CD4-positive, CD25-positive, alpha-beta regulatory T cell (primary cell): ENCODE data around the gene CDC25A. TPM values are rescaled to one million over a fixed set of nuclear protein-coding genes. Genes with fewer than 3 reads are reported as not detected.

Experiments
- ATAC-seq, 2 donors: fragments of 150-1000 bp; cut with Tn5 transposase; one replicate each; pipeline ENCODE4 v1.10.0; 2021; ENCODE audit warnings: low read depth in 2 of 2, moderate number of reproducible peaks in 2 of 2, moderate library complexity in 1 of 2
- DNase-seq, 3 donors: peaks; one replicate each; pipeline versions ENCODE4 v3.0.0 to v3.0.0-alpha.2; 2012 to 2022; ENCODE audit warnings: mixed read lengths in 1 of 3
- H3K27ac ChIP-seq: one replicate; pipeline ENCODE4 v1.7.0; 2013; ENCODE audit warnings: mild to moderate bottlenecking, low read length; ENCODE audit not compliant: insufficient read depth, poor library complexity, severe bottlenecking
- H3K27me3 ChIP-seq: one replicate; pipeline ENCODE4 v1.7.0; 2013; ENCODE audit warnings: low read length; ENCODE audit not compliant: control insufficient read depth, insufficient read depth
- H3K36me3 ChIP-seq: one replicate; pipeline ENCODE4 v1.7.0; 2013; ENCODE audit warnings: mild to moderate bottlenecking, low read length, moderate library complexity; ENCODE audit not compliant: control insufficient read depth, insufficient read depth
- H3K4me1 ChIP-seq: 2 replicates; pipeline ENCODE4 v1.7.0; 2013; ENCODE audit warnings: mild to moderate bottlenecking, low read length; ENCODE audit not compliant: insufficient read depth, control insufficient read depth, poor library complexity, severe bottlenecking
- H3K4me3 ChIP-seq: one replicate; pipeline ENCODE4 v1.7.0; 2013; ENCODE audit warnings: low read depth, mild to moderate bottlenecking, low read length, moderate library complexity
- H3K9me3 ChIP-seq, 2 experiments: 1 replicate in 1 of 2; 2 replicates in 1 of 2; pipeline ENCODE4 v1.7.0; 2013; ENCODE audit warnings: low read length in 2 of 2, mild to moderate bottlenecking in 1 of 2, moderate library complexity in 1 of 2; ENCODE audit not compliant: control insufficient read depth in 2 of 2
- H3K27ac Mint-ChIP-seq, 3 donors: one replicate each; pipeline ENCODE4 v1.8.0; 2020 to 2022; ENCODE audit warnings: mild to moderate bottlenecking in 3 of 3, mixed read lengths in 3 of 3, moderate library complexity in 2 of 3
- H3K27me3 Mint-ChIP-seq: one replicate; pipeline ENCODE4 v1.8.0; 2022; ENCODE audit warnings: mild to moderate bottlenecking, mixed read lengths
- H3K36me3 Mint-ChIP-seq: one replicate; pipeline ENCODE4 v1.8.0; 2020; ENCODE audit warnings: mixed read lengths
- H3K4me1 Mint-ChIP-seq, 4 donors: one replicate each; pipeline ENCODE4 v1.8.0; 2020 to 2022; ENCODE audit warnings: mixed read lengths in 4 of 4, mild to moderate bottlenecking in 1 of 4
- H3K4me3 Mint-ChIP-seq, 4 donors: one replicate each; pipeline ENCODE4 v1.8.0; 2020 to 2022; ENCODE audit warnings: mild to moderate bottlenecking in 4 of 4, mixed read lengths in 4 of 4, moderate library complexity in 3 of 4
- H3K9me3 Mint-ChIP-seq, 7 donors: one replicate each; pipeline ENCODE4 v1.8.0; 2020 to 2022; ENCODE audit warnings: mixed read lengths in 7 of 7, mild to moderate bottlenecking in 3 of 7, moderate library complexity in 2 of 7
- polyA plus RNA-seq, 4 donors: library from polyadenylated mRNA; unstranded; fragments of 300-500 nt; fragmentation: Illumina TruSeq; gene quantifications; one replicate each; pipeline ENCODE4 v1.2.3, GENCODE V29; 2021
- total RNA-seq: library from RNA; stranded (reverse); gene quantifications from one replicate; pipeline ENCODE4 v1.2.3, GENCODE V29; 2022

Gene CDC25A
- total and polyA plus RNA-seq, 5 donors from 2014 or later, result 0.06 to 0.78 (median 0.42) TPM; not detected in 1

- Mint-ChIP-seq H3K4me3 (no peak overlapping the region), H3K4me1 (no peaks in the 10 kb centered on the region), H3K27me3 (peaks cover 12% of the 10 kb centered on the region), H3K27ac (no peak overlapping the region), H3K9me3 (no peaks in the 10 kb centered on the region), H3K36me3 (no peaks in the 10 kb centered on the region)
- Histone ChIP-seq H3K4me3 (no peak overlapping the region), H3K27me3 (no peaks in the 10 kb centered on the region), H3K27ac (no peak overlapping the region), H3K36me3 (no peaks in the 10 kb centered on the region), H3K9me3 (no peaks in the 10 kb centered on the region), H3K4me1 (no peaks in the 10 kb centered on the region)
- ATAC-seq (no peak), DNase-seq (no peak)
These were observed 62.2 kb downstream of the CDC25A start for GRCh38 chr3:48125886-48126622.

DNA sequence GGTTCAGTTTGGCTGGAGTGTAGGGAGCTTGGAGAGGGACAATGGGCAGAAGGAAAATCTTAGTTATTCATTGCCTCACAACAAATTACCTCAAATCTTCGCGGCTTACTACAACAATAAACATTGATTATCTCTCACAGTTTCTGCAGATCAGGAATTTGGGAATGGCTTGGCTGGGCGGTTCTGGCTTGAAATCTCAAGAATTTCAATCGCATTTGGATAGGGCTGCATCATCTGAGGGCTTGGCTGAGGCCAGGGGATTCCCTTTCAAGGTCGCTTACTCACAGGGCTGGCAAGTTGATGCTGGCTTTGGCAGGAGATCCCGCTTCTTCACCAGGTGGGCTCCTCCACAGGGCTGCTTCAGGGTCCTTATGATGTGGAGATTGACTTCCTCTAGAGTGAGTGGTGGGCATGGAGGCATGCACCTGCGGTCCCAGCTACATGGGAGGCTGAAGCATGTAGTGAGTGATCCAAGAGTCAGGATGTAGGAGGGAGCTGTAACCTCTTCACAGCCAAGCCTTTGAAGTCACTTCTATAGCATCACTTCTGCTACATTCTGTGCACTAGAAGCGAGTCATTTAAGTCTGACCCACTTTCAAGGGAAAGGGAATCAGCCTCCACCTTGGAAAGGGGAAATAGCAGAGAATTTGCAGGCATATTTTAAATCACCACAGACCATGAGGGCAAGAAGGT, 63.1 kb downstream of the CDC25A start:
- no peak overlapping the region for H3K27ac ChIP-seq
- H3K9me3 Mint-ChIP-seq, result no peaks in the 10 kb centered on the region
- no peak for DNase-seq
- no peaks in the 10 kb centered on the region for H3K36me3 ChIP-seq
- H3K4me3 Mint-ChIP-seq, result no peak overlapping the region
- H3K27ac Mint-ChIP-seq, result no peak overlapping the region
- H3K4me1 Mint-ChIP-seq, result no peaks in the 10 kb centered on the region
- no peaks in the 10 kb centered on the region for H3K27me3 ChIP-seq
- H3K9me3 ChIP-seq, result no peaks in the 10 kb centered on the region
- H3K4me3 ChIP-seq, result no peak overlapping the region
- peaks cover 12% of the 10 kb centered on the region for H3K27me3 Mint-ChIP-seq
- no peaks in the 10 kb centered on the region for H3K4me1 ChIP-seq
- no peaks in the 10 kb centered on the region for H3K36me3 Mint-ChIP-seq
- no peak for ATAC-seq

DNA sequence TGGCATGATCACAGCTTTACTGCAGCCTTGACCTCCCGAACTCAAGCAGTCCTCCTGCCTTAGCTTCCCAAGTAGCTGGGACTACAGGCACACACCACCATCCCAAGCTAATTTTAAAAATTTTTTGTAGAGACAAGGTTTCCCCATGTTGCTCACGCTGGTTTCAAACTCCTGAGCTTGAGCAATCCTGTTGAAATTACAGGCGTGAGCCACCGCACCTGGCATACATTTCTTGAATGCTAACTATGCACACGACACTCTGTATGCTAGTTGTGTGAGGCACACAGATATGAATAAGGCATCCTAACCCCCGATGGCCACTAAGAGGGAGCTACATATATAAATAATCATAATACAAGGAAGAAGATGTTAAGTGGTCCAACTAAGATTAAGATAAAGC, 64.9 kb downstream of the CDC25A start:
- Mint-ChIP-seq H3K27me3 (peaks cover 8% of the 10 kb centered on the region), H3K4me3 (no peak overlapping the region), H3K36me3 (no peaks in the 10 kb centered on the region), H3K27ac (no peak overlapping the region), H3K4me1 (no peaks in the 10 kb centered on the region), H3K9me3 (no peaks in the 10 kb centered on the region)
- no peaks in the 10 kb centered on the region for H3K36me3 ChIP-seq
- H3K4me1 ChIP-seq, result no peaks in the 10 kb centered on the region
- no peak for DNase-seq
- H3K27me3 ChIP-seq, result no peaks in the 10 kb centered on the region
- ATAC-seq, result no peak
- H3K27ac ChIP-seq, result no peak overlapping the region
- no peaks in the 10 kb centered on the region for H3K9me3 ChIP-seq
- no peak overlapping the region for H3K4me3 ChIP-seq

DNA sequence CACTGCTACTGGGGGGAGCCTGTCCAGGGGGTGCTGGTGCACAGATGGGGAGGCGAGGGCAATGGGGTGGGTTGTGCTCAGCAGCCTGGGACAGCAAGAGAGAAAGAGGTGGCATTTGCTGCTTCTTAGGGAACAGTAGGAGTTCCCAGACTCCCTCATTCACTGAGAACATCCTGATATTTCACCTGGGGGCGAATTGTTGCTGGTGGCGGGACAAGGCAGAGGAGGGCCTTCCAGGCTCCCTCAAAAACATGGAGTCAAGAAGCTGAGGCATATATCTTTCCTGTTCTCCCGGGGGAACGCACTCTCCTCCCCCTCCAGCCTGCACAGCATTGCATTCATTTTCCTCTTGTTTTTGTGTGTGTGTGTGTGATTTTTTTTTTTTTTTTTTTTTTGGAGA, 65.7 kb downstream of the CDC25A start:
- Mint-ChIP-seq H3K27ac (no peak overlapping the region), H3K4me1 (no peaks in the 10 kb centered on the region), H3K9me3 (no peaks in the 10 kb centered on the region), H3K4me3 (no peak overlapping the region), H3K36me3 (no peaks in the 10 kb centered on the region), H3K27me3 (peaks cover 8% of the 10 kb centered on the region)
- H3K36me3 ChIP-seq, result no peaks in the 10 kb centered on the region
- no peaks in the 10 kb centered on the region for H3K27me3 ChIP-seq
- DNase-seq (no peak), ATAC-seq (no peak)
- H3K9me3 ChIP-seq, result no peaks in the 10 kb centered on the region
- H3K4me3 ChIP-seq, result no peak overlapping the region
- H3K4me1 ChIP-seq, result no peaks in the 10 kb centered on the region
- no peak overlapping the region for H3K27ac ChIP-seq

DNA sequence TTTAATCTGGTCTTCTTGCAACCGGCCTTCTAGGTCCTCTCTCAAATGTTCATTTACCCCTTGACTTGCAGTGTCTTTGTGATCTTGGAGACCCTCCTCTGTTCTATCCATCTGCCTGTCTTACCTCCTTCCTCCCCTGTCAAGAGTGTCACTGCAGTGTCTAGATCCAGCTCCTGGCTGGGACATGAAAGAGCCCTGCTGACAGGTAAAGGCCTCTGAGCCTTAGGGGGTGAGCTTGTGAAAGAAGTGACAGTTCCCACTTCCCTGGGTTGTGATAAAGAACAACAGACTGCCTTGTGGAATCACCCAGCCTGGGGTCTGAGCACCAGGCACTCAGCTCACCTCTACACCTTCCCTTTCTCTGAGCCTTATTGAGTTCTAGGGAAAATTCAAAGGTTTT, 68.0 kb downstream of the CDC25A start:
- no peaks in the 10 kb centered on the region for H3K4me1 Mint-ChIP-seq
- Histone ChIP-seq H3K27me3 (no peaks in the 10 kb centered on the region), H3K9me3 (no peaks in the 10 kb centered on the region), H3K4me1 (no peaks in the 10 kb centered on the region), H3K27ac (no peak overlapping the region), H3K36me3 (no peaks in the 10 kb centered on the region), H3K4me3 (no peak overlapping the region)
- ATAC-seq (no peak), DNase-seq (no peak)
- no peaks in the 10 kb centered on the region for H3K9me3 Mint-ChIP-seq
- H3K27ac Mint-ChIP-seq, result peak overlapping the region in 1 of 3 donors; percentile 53
- H3K27me3 Mint-ChIP-seq, result peaks cover 5% of the 10 kb centered on the region
- no peak overlapping the region for H3K4me3 Mint-ChIP-seq
- no peaks in the 10 kb centered on the region for H3K36me3 Mint-ChIP-seq

DNA sequence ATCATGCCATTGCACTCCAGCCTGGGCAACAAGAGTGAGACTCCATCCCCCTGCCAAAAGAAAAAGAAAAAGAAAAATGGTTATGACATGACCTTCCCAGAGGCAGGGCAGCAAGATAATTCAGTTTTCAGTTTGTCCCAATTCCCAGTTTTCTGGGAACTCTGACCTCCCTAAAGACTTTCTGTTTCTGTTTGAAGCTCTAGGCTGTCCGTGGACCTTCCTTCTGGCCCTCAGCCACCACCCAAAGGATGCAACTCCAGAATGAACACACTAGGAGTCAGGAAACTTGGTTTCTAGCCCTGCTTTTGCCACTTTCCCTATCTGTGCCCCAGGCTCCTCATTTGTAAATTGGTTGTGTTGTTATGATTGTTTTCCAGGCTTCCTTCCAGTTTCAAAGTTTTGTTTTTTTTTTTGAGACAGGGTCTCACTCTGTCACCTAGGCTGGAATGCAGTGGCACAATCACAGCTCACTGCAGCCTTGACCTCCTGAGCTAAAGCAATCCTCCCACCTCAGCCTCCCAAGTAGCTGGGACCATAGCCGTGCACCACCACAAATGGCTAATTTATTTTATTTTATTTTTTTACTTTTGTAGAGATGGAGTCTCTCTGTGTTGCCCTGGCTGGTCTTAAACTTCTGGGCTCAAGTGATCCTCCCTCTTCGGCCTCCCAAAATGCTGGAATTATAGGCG, 68.6 kb downstream of the CDC25A start:
- no peaks in the 10 kb centered on the region for H3K9me3 Mint-ChIP-seq
- no peaks in the 10 kb centered on the region for H3K9me3 ChIP-seq
- ATAC-seq (no peak), DNase-seq (no peak)
- peak overlapping the region in 1 of 3 donors; percentile 53 for H3K27ac Mint-ChIP-seq
- no peaks in the 10 kb centered on the region for H3K36me3 Mint-ChIP-seq
- no peaks in the 10 kb centered on the region for H3K4me1 ChIP-seq
- H3K36me3 ChIP-seq, result no peaks in the 10 kb centered on the region
- H3K4me3 ChIP-seq, result no peak overlapping the region
- H3K27me3 Mint-ChIP-seq, result no peaks in the 10 kb centered on the region
- no peaks in the 10 kb centered on the region for H3K4me1 Mint-ChIP-seq
- H3K27me3 ChIP-seq, result no peaks in the 10 kb centered on the region
- H3K27ac ChIP-seq, result no peak overlapping the region
- no peak overlapping the region for H3K4me3 Mint-ChIP-seq

- no peak overlapping the region for H3K4me3 Mint-ChIP-seq
- no peak for ATAC-seq
- no peak overlapping the region for H3K4me3 ChIP-seq
These were observed 69.3 kb downstream of the CDC25A start for GRCh38 chr3:48118928-48119327.

More at GRCh38 chr3:48118928-48119327, 69.3 kb downstream of the CDC25A start:
- H3K4me1 Mint-ChIP-seq, result no peaks in the 10 kb centered on the region
- Histone ChIP-seq H3K27me3 (no peaks in the 10 kb centered on the region), H3K4me1 (no peaks in the 10 kb centered on the region), H3K9me3 (no peaks in the 10 kb centered on the region), H3K27ac (no peak overlapping the region), H3K36me3 (no peaks in the 10 kb centered on the region)
- no peak overlapping the region for H3K27ac Mint-ChIP-seq
- H3K36me3 Mint-ChIP-seq, result no peaks in the 10 kb centered on the region
- DNase-seq, result no peak
- H3K9me3 Mint-ChIP-seq, result no peaks in the 10 kb centered on the region
- no peaks in the 10 kb centered on the region for H3K27me3 Mint-ChIP-seq
